Loucy (cell line): ENCODE results near the gene TMEM51.

ENCODE experiments used
- EZH2phosphoT487 ChIP-seq: fragments of 200-600 bp; IDR thresholded peaks from 2 replicates; pipeline ENCODE4 v1.6.1; 2018; ENCODE audit warnings: antibody characterized with exemption, mild to moderate bottlenecking, moderate library complexity, borderline replicate concordance
- TF ChIP-seq, protein P1 (sequence below): fragments of 200-600 bp; sonication (generic); conservative IDR thresholded peaks from 2 replicates; pipeline ENCODE4 v1.5.1; 2014; ENCODE audit warnings: mild to moderate bottlenecking, antibody characterized with exemption, low read length

DNA sequence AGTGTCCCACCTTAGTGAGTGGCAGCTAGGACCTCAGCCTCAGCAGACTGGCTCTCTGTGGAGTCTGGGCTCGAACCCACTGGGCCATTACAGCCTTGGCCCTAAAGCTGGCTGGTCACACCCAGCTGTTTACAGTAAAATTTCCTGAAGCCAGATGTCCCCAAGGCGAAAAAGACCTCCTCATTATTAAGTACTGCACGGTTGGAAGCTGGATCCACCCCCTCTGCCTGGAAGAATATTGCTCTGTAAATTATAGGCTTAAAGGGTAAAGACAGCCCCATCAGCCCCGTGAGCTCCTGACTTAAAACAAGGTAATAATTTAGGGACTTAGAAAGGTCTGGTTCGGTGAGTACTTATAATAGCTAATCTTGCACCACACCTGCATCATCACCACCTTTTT lies 30.3 kb upstream of the TMEM51 start:
- TF ChIP-seq, protein P1, sequence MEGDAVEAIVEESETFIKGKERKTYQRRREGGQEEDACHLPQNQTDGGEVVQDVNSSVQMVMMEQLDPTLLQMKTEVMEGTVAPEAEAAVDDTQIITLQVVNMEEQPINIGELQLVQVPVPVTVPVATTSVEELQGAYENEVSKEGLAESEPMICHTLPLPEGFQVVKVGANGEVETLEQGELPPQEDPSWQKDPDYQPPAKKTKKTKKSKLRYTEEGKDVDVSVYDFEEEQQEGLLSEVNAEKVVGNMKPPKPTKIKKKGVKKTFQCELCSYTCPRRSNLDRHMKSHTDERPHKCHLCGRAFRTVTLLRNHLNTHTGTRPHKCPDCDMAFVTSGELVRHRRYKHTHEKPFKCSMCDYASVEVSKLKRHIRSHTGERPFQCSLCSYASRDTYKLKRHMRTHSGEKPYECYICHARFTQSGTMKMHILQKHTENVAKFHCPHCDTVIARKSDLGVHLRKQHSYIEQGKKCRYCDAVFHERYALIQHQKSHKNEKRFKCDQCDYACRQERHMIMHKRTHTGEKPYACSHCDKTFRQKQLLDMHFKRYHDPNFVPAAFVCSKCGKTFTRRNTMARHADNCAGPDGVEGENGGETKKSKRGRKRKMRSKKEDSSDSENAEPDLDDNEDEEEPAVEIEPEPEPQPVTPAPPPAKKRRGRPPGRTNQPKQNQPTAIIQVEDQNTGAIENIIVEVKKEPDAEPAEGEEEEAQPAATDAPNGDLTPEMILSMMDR, result no peak
- TF ChIP-seq EZH2phosphoT487, result no peak
